Measurements from ENCODE around the gene RAB31. TPM values are rescaled to one million over a fixed set of nuclear protein-coding genes. Genes with fewer than 3 reads are reported as not detected.

Gene RAB31
- total RNA-seq, 4 donors from 2014 or later = 51.1 to 79.3 (median 67.9) TPM

DNA sequence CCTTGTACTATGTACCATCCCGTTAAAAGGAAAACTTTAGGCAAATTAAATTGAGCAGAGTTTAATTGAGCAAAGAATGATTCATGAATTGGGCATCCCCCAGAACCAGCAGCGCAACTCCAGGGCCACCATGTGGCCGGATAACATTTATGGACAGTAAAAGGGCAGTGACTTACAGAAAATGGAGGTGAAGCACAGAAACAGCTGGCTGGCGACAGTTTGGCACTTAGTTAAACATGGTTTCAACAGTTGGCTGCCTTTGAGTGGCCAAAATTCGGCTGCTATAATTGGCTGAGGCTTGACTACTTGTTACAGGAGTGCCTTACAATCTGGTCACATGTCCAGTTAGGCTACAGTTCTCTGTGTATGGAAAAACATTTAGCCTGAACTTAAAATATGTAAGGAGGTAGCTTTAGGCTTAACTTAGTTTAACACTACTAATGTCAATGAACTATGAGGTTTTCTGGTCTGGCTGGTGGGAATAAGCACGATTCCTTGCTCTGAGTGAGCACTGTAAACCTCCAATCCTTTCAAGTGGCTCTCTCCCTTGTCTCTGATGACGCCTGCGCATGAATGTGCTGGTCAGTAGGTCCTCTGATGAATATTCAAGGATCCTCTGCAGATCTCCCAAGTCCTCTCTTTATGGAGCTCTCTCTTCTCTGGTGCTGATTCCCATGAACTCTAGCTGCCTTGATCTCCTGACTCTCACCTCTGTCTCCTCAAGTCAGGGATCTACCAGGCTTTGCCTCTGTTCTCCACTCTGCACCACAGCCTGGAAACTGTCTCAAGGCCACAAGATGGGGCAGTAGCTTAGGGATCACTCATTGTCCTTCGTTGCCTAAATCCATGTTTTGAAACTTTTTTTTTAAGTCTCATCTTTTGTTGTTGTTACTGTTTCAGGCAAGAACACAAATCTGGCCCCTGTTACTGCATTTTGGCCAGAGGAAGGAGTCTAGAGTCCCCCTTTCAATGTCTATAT, 24.4 kb upstream of the RAB31 start:
- TF ChIP-seq, protein P1, sequence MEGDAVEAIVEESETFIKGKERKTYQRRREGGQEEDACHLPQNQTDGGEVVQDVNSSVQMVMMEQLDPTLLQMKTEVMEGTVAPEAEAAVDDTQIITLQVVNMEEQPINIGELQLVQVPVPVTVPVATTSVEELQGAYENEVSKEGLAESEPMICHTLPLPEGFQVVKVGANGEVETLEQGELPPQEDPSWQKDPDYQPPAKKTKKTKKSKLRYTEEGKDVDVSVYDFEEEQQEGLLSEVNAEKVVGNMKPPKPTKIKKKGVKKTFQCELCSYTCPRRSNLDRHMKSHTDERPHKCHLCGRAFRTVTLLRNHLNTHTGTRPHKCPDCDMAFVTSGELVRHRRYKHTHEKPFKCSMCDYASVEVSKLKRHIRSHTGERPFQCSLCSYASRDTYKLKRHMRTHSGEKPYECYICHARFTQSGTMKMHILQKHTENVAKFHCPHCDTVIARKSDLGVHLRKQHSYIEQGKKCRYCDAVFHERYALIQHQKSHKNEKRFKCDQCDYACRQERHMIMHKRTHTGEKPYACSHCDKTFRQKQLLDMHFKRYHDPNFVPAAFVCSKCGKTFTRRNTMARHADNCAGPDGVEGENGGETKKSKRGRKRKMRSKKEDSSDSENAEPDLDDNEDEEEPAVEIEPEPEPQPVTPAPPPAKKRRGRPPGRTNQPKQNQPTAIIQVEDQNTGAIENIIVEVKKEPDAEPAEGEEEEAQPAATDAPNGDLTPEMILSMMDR (IDR thresholded peaks at IDR 0.05) = no peak
- ATAC-seq (ENCODE audit: low FRiP score) = peak; percentile 71
- no peak for DNase-seq (ENCODE audit: low spot score)

DNA sequence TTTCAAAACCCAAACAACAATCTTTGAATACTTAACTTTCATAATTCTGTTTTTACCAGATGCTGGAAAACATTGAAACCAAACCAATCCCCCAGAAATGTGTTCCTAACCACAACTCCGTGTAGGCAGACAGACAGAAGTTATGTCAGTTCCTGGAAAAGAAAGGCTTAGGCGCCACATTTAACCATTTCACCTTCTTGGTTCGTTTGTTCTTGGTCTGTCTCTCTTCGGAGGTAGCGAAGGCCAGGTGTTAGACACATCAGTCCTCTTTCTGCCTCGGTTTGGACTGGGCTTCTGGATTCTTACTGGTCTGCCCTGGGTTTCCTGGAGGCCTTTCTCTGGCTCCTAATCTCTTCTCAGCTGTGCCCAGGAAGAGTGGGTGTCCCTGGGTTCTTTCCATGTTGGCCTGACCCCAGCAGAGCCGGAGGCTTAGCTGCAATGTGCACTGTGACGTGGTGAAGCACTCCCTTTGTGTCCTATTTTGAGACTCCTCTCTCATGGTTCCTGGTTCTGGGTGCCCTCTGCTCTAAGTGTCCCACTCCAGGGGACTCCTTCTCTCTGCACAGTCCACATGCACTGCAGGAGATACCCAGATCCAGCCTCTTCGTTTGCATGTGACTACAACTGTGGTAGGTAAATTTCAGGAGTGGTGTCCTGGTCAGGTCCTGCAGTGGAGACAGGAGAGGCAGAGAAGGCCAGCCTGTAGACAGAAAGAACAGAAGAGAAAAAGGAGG, 23.1 kb upstream of the RAB31 start:
- DNase-seq (ENCODE audit: low spot score) (no peak), ATAC-seq (ENCODE audit: low FRiP score) (no peak)
- TF ChIP-seq, protein P1 (IDR thresholded peaks at IDR 0.05) = no peak

DNA sequence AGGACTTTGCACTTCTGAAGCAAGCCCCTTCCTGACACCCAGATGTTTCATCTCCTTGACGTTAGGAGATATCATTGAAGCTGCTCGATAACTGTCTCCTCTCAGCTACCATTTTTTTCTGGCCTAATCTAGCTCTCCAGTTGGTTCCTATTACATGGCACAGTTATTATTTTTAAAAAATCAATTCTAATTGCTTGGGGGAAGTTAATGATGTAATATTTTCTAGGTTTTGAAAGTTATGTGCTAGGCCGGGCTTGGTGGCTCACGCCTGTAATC, 22.5 kb upstream of the RAB31 start:
- TF ChIP-seq, protein P1 (IDR thresholded peaks at IDR 0.05) = no peak
- DNase-seq (ENCODE audit: low spot score) = no peak
- ATAC-seq (ENCODE audit: low FRiP score) = no peak

DNA sequence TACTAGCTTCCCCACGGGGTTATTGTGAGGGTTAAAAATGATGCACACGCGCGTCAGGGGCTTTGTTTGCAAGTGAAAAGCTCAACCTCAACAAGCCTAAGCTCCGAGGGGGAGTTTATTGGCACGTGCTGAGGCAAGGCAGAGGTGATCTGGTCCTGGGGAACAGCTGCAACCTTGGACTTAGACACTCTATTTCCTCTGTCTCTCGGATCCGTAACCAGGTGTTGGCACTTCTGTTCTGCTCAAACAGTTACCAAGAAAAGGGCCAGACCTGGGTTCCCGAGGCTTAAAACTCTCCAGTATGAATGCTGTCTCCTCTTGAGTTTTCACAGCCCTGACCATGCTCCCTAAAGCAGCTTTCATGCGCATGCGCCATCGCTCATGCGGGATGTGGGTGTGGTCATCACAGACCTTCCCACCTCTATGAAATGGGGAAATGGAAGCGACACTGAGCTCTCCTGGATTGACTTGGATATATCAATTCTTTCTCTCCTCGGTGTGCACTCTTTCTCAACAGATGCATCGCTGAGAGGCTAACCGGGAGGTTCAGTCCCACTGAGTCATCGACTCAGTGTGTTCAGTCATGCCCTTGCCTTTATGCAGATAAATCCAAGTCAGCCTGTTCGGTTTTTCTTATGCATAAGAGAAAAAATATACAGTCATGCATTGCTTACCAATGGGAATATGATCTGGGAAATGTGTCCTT, 19.9 kb upstream of the RAB31 start:
- no peak for ATAC-seq (ENCODE audit: low FRiP score)
- no peak for DNase-seq (ENCODE audit: low spot score)

DNA sequence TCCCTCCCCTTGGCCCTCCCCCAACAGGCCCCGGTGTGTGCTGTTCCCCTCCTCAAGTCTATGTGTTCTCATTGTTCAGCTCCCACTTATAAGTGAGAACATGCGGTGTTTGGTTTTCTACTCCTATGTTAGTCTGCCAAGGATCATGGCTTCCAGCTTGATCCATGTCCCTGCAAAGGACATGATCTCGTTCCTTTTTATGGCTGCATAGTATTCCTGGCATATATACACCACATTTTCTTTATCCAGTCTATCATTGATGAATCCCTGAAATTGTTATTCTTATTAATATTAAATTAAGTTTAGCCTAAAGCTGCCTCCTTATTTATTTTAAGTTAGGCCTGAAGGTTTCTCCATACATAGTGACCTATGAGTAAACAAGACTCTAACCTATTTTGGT, 18.8 kb upstream of the RAB31 start:
- TF ChIP-seq, protein P1 (IDR thresholded peaks at IDR 0.05) = no peak

More for the DNA sequence above, 19.9 kb upstream of the RAB31 start:
- TF ChIP-seq, protein P1 (IDR thresholded peaks at IDR 0.05) = no peak

DNA sequence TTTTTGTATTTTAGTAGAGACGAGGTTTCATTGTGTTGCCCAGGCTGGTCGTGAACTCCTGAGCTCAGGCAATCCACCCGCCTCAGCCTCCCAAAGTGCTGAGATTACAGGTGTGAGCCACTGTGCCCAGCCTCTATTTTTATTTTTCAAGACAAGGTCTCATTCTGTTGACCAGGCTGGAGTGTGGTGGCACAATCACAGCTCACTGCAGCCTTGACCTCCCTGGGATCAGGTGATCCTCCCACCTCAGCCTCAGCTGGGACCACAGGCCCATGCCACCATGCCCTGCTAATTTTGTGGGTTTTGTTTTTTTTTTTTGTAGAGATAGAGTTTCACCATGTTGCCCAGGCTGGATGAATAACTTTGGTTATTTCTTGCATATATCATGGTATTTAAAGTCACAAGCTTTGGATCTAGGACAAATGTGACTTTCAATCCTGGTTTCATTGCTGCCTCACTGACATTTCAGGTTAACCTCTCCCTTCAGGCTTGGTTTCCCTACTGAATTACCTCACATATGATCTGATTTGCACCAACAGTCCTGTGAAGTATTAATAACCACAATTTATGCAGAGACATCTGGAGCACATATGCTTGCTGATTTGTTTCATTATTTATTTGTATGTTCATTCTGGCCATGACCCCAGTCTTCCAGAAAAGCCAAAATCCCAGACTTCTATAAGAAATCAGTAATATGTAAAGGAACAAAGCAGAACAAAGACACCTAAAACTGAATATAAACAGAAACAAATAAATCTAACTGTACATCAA, 17.5 kb upstream of the RAB31 start:
- DNase-seq (ENCODE audit: low spot score) (no peak), ATAC-seq (ENCODE audit: low FRiP score) (no peak)
- TF ChIP-seq, protein P1 (IDR thresholded peaks at IDR 0.05) = no peak

More for the DNA sequence above, 18.8 kb upstream of the RAB31 start:
- DNase-seq (ENCODE audit: low spot score) (no peak), ATAC-seq (ENCODE audit: low FRiP score) (no peak)

All from omental fat pad (tissue), 4 donors.